H1 (cell line): Measurements from ENCODE around the gene KCND3.

Experiments used
- BCL11A ChIP-seq, 2 experiments: IDR thresholded peaks; one replicate each; pipeline ENCODE4 v1.6.1; 2011; ENCODE audit warnings: low read depth in 2 of 2, low read length in 2 of 2, mild to moderate bottlenecking in 2 of 2
- CHD2 ChIP-seq: IDR thresholded peaks from 2 replicates; pipeline ENCODE4 v1.6.1; 2012; ENCODE audit warnings: low read length, improper control_type of control experiment
- CTCF ChIP-seq, 3 experiments: IDR thresholded peaks; 1 replicate in 2 of 3; 2 replicates in 1 of 3; pipeline versions ENCODE4 v1.5.1 to v1.6.1; 2011; ENCODE audit warnings: low read length in 3 of 3, mild to moderate bottlenecking in 3 of 3, inconsistent platforms in 2 of 3, low read depth in 1 of 3, moderate library complexity in 1 of 3; ENCODE audit not compliant: insufficient read depth in 1 of 3; ENCODE audit errors: control extremely low read depth in 1 of 3
- EGR1 ChIP-seq: IDR thresholded peaks from 2 replicates; pipeline ENCODE4 v1.6.1; 2011; ENCODE audit warnings: low read depth, low read length, borderline replicate concordance
- EZH2 ChIP-seq: fragments of 200-600 bp; sonication (generic); IDR thresholded peaks from 2 replicates; pipeline ENCODE4 v1.7.1; 2012; ENCODE audit warnings: low read depth, mild to moderate bottlenecking, moderate library complexity, low read length, inconsistent platforms; ENCODE audit not compliant: severe bottlenecking
- JUN ChIP-seq: IDR thresholded peaks from 2 replicates; pipeline ENCODE4 v1.6.1; 2011; ENCODE audit warnings: low read depth, mild to moderate bottlenecking, improper control_type of control experiment, low read length
- POLR2A ChIP-seq, 2 experiments: IDR thresholded peaks; 1 replicate in 1 of 2; 2 replicates in 1 of 2; pipeline ENCODE4 v1.6.1; 2011; ENCODE audit warnings: low read depth in 2 of 2, low read length in 2 of 2, mild to moderate bottlenecking in 2 of 2; ENCODE audit errors: control extremely low read depth in 1 of 2
- POLR2AphosphoS5 ChIP-seq: IDR thresholded peaks from 2 replicates; pipeline ENCODE4 v1.6.1; 2011; ENCODE audit warnings: low read depth, low read length
- RFX5 ChIP-seq: IDR thresholded peaks from 2 replicates; pipeline ENCODE4 v1.6.1; 2011; ENCODE audit warnings: low read depth, low read length, improper control_type of control experiment, borderline replicate concordance
- SAP30 ChIP-seq: fragments of 300-600 bp; sonication (generic); IDR thresholded peaks from 2 replicates; pipeline ENCODE4 v1.7.1; 2012; ENCODE audit warnings: low read length, moderate library complexity, mild to moderate bottlenecking, inconsistent platforms; ENCODE audit not compliant: insufficient read depth, insufficient replicate concordance
- SIX5 ChIP-seq: IDR thresholded peaks from 2 replicates; pipeline ENCODE4 v1.6.1; 2011; ENCODE audit warnings: mild to moderate bottlenecking, low read depth, low read length
- TBP ChIP-seq: IDR thresholded peaks from 2 replicates; pipeline ENCODE4 v1.6.1; 2011; ENCODE audit warnings: low read depth, low read length, improper control_type of control experiment
- TF ChIP-seq, protein P1 (sequence below): IDR thresholded peaks from 2 replicates; pipeline ENCODE4 v1.6.1; 2011; ENCODE audit warnings: low read depth, mild to moderate bottlenecking, low read length; ENCODE audit not compliant: insufficient read depth
- TF ChIP-seq, protein P2 (sequence below): IDR thresholded peaks from 2 replicates; pipeline ENCODE4 v1.6.1; 2012; ENCODE audit warnings: inconsistent platforms

GRCh38 chr1:111990026-111990877, 784 bp upstream of the KCND3 start:
- TF ChIP-seq POLR2AphosphoS5, result no peak
- TF ChIP-seq, protein P1, sequence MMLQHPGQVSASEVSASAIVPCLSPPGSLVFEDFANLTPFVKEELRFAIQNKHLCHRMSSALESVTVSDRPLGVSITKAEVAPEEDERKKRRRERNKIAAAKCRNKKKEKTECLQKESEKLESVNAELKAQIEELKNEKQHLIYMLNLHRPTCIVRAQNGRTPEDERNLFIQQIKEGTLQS, result no peak
- no peak for TF ChIP-seq CTCF (IDR thresholded peaks at IDR 0.05; ENCODE audit: control extremely low read depth in 1 of 3, insufficient read depth in 1 of 3, low read depth in 1 of 3, low read length in 3 of 3)
- no peak for TF ChIP-seq SAP30
- no peak for TF ChIP-seq RFX5
- no peak for TF ChIP-seq EGR1
- no peak for TF ChIP-seq JUN
- no peak for TF ChIP-seq POLR2A (IDR thresholded peaks at IDR 0.05; ENCODE audit: control extremely low read depth in 1 of 2, low read depth in 2 of 2, low read length in 2 of 2)
- no peak for TF ChIP-seq CHD2
- TF ChIP-seq SIX5, result no peak
- no peak for TF ChIP-seq TBP
- peak; percentile 74 for TF ChIP-seq EZH2
- no peak for TF ChIP-seq BCL11A (IDR thresholded peaks at IDR 0.05; ENCODE audit: low read depth in 2 of 2, low read length in 2 of 2)
- TF ChIP-seq, protein P2, sequence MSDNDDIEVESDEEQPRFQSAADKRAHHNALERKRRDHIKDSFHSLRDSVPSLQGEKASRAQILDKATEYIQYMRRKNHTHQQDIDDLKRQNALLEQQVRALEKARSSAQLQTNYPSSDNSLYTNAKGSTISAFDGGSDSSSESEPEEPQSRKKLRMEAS, result peak; percentile 33; the same call in 1 of the 2 replicates
